Hepatocyte (in vitro differentiated cells): ENCODE data around the gene MPZL1.

Experiments used
- CTCF ChIP-seq: fragments of 200-600 bp; sonication (generic); IDR thresholded peaks from 2 replicates; pipeline ENCODE4 v1.5.1; 2016; ENCODE audit warnings: antibody characterized with exemption, mild to moderate bottlenecking; ENCODE audit not compliant: poor library complexity
- EZH2 ChIP-seq: fragments of 200-600 bp; sonication (generic); IDR thresholded peaks from 2 replicates; pipeline ENCODE4 v1.6.1; 2016; ENCODE audit warnings: antibody characterized with exemption, mild to moderate bottlenecking, borderline replicate concordance
- EZH2phosphoT487 ChIP-seq: fragments of 200-600 bp; sonication (generic); IDR thresholded peaks from one replicate; pipeline ENCODE4 v1.6.1; 2018; ENCODE audit warnings: antibody characterized with exemption, mild to moderate bottlenecking, low read depth, moderate library complexity; ENCODE audit not compliant: unreplicated experiment, severe bottlenecking

DNA sequence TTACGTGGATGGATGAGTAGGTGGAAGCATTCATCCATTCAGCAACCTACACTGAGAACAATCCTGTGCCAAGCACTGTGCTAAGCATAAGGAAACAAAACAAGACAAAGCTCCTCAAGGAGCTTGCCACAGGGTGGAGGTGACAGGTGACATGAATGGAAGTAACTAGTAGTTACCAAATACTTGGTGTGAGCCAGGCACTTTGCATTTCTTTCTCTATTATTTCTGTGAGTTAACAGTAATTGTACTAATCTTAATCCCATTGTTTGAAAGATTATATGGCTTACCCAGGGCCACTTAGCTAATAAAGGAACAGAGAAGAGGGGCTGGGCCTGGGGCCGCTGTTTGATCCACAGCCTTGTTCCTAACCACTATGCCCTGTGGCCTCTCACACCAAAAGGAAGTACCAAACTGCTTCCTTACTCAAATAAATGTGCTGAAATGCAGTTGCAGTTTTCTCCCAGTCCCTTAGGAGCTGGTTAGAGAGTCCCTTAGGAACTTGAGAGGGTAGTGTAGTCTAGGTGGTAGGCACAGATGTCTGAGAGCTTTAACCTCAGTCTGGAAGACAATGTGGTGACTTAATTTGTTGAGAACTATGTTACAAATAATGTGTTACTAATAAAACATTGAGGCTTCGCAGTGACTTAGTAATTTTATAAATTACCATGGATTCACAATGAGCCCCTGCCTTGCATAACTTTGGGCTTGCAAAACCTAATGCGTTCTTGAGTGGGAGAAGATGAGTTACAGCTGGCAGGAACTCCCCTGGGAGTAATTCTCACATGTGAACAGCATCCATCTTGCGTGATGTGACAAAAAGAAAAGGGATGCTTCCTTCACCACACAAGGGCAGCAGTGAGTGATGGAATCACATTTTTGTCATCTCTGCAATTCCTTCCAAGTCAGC, 69.8 kb downstream of the MPZL1 start:
- TF ChIP-seq EZH2 (no peak), CTCF (no peak), EZH2phosphoT487 (no peak)
